ENCODE measurements around the gene NDUFC2. TPM values are rescaled to one million over a fixed set of nuclear protein-coding genes. Genes with fewer than 3 reads are reported as not detected.

Gene NDUFC2
- total and polyA plus RNA-seq, 2 of the 8 experiments (the other 6 are each of a cell fraction or from before 2014, with no cell fraction given), result 216 to 356 TPM

DNA sequence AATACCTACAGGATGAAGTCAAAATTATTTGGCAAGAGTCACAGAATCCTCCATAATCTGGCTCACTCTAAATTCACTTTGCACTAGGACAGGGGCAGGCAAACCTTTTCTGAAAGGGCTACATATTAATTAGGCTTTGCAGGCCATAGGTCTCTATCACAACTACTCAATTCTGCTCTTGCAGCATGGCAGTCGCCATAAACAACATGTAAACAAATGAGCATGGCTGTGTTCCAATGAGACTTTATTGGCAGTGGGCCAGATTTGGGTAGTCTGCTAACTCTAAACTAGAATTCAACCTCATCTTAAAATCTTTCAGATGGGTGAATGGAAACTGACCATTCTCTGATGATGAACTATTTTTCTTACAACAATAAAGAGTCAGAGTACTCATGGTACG, 10.2 kb downstream of the NDUFC2 start:
- no peak overlapping the region for H2AK5ac ChIP-seq (ENCODE audit: low read depth, low read length)
- no peak overlapping the region for H3K4ac ChIP-seq (replicated peaks; ENCODE audit: insufficient read length, low read depth, low read length)
- no peak overlapping the region for H2AFZ ChIP-seq (ENCODE audit: low read length)
- H4K20me1 ChIP-seq (replicated peaks in 1 of 2; ENCODE audit: control insufficient read depth in 1 of 2, insufficient read depth in 2 of 2, low read length in 2 of 2), result peaks cover 0 to 3% of the 10 kb centered on the region in 2 experiments
- H4K8ac ChIP-seq (ENCODE audit: extremely low read depth, insufficient read depth, low read length), result no peak overlapping the region
- no peak overlapping the region for H4K91ac ChIP-seq (replicated peaks; ENCODE audit: insufficient read length, low read length)
- WGBS, 2 experiments (ENCODE audit: extremely low coverage in 1 of 2, insufficient coverage in 1 of 2, insufficient read length in 1 of 2, insufficient replicate concordance in 2 of 2, low coverage in 1 of 2, low lambda C conversion rate in 2 of 2, missing lambda C conversion rate in 1 of 2), result 88% methylated on average over 2 of the region's 2 CpGs; no CpG with 5 or more reads in 1 of the 2 experiments
- H3K9ac ChIP-seq (replicated peaks in 1 of 4; ENCODE audit: extremely low read depth in 1 of 4, low read depth in 3 of 4, low read length in 3 of 4), result no peak overlapping the region
- ChIA-PET CTCF (ENCODE audit: partially characterized antibody) (interaction anchor here (0.6 to 2.2 kb wide), 4 partner anchors 10 to 25 kb away, joined by 3 to 7 read pairs (median 3); partner anchors contain the start of gene NDUFC2), POLR2A (ENCODE audit: partially characterized antibody) (interaction anchor here (1.0 to 2.4 kb wide), 2 partner anchors 9 to 33 kb away, joined by 3 to 18 read pairs; partner anchors contain the start of gene NDUFC2)
- no peaks in the 10 kb centered on the region for H3K27me3 ChIP-seq (replicated peaks in 1 of 4; ENCODE audit: control insufficient read depth in 3 of 4, extremely low read depth in 1 of 4, insufficient read depth in 3 of 4, low read length in 3 of 4)
- no peak overlapping the region for H2BK120ac ChIP-seq (replicated peaks; ENCODE audit: low read depth, low read length)
- no peak overlapping the region for H2BK5ac ChIP-seq (ENCODE audit: low read depth, low read length)
- H2BK20ac ChIP-seq (ENCODE audit: low read length), result no peak overlapping the region
- no peak overlapping the region for H3K23ac ChIP-seq (ENCODE audit: insufficient read length)
- no peaks in the 10 kb centered on the region for H3K79me1 ChIP-seq (ENCODE audit: low read depth, low read length)
- H3K36me3 ChIP-seq (ENCODE audit: control insufficient read depth in 2 of 4, insufficient read depth in 4 of 4, low read length in 3 of 4), result peaks cover 0 to 39% (median 14%) of the 10 kb centered on the region in 4 experiments; a peak in 6 of 8 replicates
- no peaks in the 10 kb centered on the region for H3K4me1 ChIP-seq (replicated peaks in 1 of 4; ENCODE audit: control insufficient read depth in 3 of 4, insufficient read depth in 4 of 4, low read length in 3 of 4)
- peaks cover 0 to under 1% of the 10 kb centered on the region in 2 experiments; a peak in 2 of 4 replicates for H3K79me2 ChIP-seq (ENCODE audit: control insufficient read depth in 1 of 2, insufficient read depth in 2 of 2, low read length in 2 of 2)
- no peak overlapping the region for H3K4me3 ChIP-seq (ENCODE audit: extremely low read depth in 1 of 4, insufficient read depth in 2 of 4, low read depth in 3 of 4, low read length in 4 of 4)
- no peak overlapping the region for H3K56ac ChIP-seq (replicated peaks; ENCODE audit: insufficient read length, low read depth, low read length)
- H2BK12ac ChIP-seq (ENCODE audit: low read depth, low read length), result no peak overlapping the region
- no peak for DNase-seq (ENCODE audit: low read depth in 1 of 2, low spot score in 2 of 2)
- no peaks in the 10 kb centered on the region for H3K9me3 ChIP-seq (ENCODE audit: insufficient read depth in 2 of 2, low read depth in 1 of 2, low read length in 1 of 2)
- no peak for FAIRE-seq
- H3K14ac ChIP-seq (ENCODE audit: insufficient read length), result no peak overlapping the region
- H3K23me2 ChIP-seq (ENCODE audit: low read depth, low read length), result no peaks in the 10 kb centered on the region
- H3K27ac ChIP-seq (ENCODE audit: low read depth, low read length), result no peak overlapping the region
- H2BK15ac ChIP-seq (ENCODE audit: low read length), result no peak overlapping the region
- no peak overlapping the region for H4K5ac ChIP-seq (ENCODE audit: insufficient read length, low read depth, low read length)
- H3K18ac ChIP-seq (ENCODE audit: extremely low read depth, low read length), result no peak overlapping the region
- H3K4me2 ChIP-seq (ENCODE audit: insufficient read depth in 1 of 2, low read depth in 2 of 2, low read length in 2 of 2), result no peak overlapping the region
- TF ChIP-seq EP300 (IDR thresholded peaks at IDR 0.05; ENCODE audit: borderline replicate concordance in 1 of 2, low read depth in 2 of 2, low read length in 2 of 2) (no peak), HDAC2 (IDR thresholded peaks at IDR 0.05; ENCODE audit: borderline replicate concordance in 1 of 2, low read depth in 2 of 2, low read length in 2 of 2) (no peak), GABPA (IDR thresholded peaks at IDR 0.05; ENCODE audit: borderline replicate concordance, insufficient read depth, low read length) (no peak), CREB1 (IDR thresholded peaks at IDR 0.05) (no peak), RNF2 (IDR thresholded peaks at IDR 0.05; ENCODE audit: borderline replicate concordance, low read depth, low read length, missing control alignments, poor library complexity, severe bottlenecking) (no peak), RXRA (IDR thresholded peaks at IDR 0.05; ENCODE audit: insufficient read depth, low read depth, low read length) (no peak), RBBP5 (IDR thresholded peaks at IDR 0.05; ENCODE audit: borderline replicate concordance, low read depth, low read length) (no peak), JUND (IDR thresholded peaks at IDR 0.05; ENCODE audit: low read length) (no peak)
- TF ChIP-seq, protein P1, sequence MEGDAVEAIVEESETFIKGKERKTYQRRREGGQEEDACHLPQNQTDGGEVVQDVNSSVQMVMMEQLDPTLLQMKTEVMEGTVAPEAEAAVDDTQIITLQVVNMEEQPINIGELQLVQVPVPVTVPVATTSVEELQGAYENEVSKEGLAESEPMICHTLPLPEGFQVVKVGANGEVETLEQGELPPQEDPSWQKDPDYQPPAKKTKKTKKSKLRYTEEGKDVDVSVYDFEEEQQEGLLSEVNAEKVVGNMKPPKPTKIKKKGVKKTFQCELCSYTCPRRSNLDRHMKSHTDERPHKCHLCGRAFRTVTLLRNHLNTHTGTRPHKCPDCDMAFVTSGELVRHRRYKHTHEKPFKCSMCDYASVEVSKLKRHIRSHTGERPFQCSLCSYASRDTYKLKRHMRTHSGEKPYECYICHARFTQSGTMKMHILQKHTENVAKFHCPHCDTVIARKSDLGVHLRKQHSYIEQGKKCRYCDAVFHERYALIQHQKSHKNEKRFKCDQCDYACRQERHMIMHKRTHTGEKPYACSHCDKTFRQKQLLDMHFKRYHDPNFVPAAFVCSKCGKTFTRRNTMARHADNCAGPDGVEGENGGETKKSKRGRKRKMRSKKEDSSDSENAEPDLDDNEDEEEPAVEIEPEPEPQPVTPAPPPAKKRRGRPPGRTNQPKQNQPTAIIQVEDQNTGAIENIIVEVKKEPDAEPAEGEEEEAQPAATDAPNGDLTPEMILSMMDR (IDR thresholded peaks at IDR 0.05; ENCODE audit: control extremely low read depth in 1 of 3, insufficient read depth in 1 of 3, low read depth in 1 of 3, low read length in 3 of 3), result no peak
- TF ChIP-seq, protein P2, sequence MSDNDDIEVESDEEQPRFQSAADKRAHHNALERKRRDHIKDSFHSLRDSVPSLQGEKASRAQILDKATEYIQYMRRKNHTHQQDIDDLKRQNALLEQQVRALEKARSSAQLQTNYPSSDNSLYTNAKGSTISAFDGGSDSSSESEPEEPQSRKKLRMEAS (IDR thresholded peaks at IDR 0.05), result no peak

Measured in H1 (cell line).